OCI-LY3 (cell line): ENCODE measurements around the gene TPPP2.

ENCODE experiments used
- EZH2phosphoT487 ChIP-seq: fragments of 200-600 bp; shearing (Covaris generic); IDR thresholded peaks from 2 replicates; pipeline ENCODE4 v1.6.1; 2018; ENCODE audit warnings: antibody characterized with exemption, mixed run types, low read depth
- TF ChIP-seq, protein P1 (sequence below): fragments of 200-600, 300-600 bp; sonication (generic); IDR thresholded peaks from 2 replicates; pipeline ENCODE4 v1.5.1; 2014; ENCODE audit warnings: antibody characterized with exemption, low read length, low read depth

DNA sequence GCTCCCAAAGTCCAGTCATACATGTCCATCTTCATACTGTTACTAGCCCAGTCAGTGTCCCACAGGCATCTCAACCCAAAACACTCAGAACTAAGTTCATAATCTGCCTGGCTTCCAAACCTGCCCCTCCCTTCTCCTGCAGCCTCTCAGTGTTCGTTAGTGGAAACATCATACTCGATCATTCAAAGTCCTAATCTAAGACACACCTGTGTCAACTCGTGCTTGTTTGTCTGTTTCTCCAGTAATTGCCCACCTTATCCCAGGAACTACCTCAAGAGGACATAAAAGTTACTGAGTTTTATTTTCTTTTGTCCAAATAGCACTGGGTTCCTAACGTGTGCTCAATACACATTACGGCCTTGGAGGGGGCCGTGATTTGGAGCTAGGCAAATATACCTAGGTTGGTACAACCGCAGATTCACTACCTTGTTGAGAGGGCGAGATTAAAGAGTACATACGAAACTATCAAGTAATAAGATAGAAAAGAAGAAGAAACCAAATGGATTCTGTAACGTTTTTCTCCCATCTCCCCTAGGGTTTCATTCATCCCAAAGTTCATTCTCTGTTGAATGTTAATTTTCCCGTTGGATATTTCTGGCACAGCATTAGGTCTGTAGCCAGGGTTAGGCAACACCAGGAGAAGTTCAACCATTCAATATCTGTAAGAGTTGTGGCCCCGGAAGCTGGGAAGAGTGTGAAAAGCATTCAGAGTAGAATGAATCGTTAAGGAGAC, 30.8 kb downstream of the TPPP2 start:
- TF ChIP-seq, protein P1, sequence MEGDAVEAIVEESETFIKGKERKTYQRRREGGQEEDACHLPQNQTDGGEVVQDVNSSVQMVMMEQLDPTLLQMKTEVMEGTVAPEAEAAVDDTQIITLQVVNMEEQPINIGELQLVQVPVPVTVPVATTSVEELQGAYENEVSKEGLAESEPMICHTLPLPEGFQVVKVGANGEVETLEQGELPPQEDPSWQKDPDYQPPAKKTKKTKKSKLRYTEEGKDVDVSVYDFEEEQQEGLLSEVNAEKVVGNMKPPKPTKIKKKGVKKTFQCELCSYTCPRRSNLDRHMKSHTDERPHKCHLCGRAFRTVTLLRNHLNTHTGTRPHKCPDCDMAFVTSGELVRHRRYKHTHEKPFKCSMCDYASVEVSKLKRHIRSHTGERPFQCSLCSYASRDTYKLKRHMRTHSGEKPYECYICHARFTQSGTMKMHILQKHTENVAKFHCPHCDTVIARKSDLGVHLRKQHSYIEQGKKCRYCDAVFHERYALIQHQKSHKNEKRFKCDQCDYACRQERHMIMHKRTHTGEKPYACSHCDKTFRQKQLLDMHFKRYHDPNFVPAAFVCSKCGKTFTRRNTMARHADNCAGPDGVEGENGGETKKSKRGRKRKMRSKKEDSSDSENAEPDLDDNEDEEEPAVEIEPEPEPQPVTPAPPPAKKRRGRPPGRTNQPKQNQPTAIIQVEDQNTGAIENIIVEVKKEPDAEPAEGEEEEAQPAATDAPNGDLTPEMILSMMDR, result no peak
- TF ChIP-seq EZH2phosphoT487, result no peak
